GM08714 (cell line): ENCODE results near the gene DCC.

ENCODE experiments used
- H3K4me3 ChIP-seq: fragments of 200-500 bp; sonication (Bioruptor generic); 2 replicates; pipeline ENCODE4 v1.5.1; 2014; ENCODE audit warnings: mild to moderate bottlenecking, low read length, inconsistent platforms
- ZNF274 ChIP-seq: IDR thresholded peaks from 2 replicates; pipeline ENCODE4 v1.6.1; 2012; ENCODE audit warnings: mild to moderate bottlenecking, low read depth, low read length

The DCC gene

GRCh38 chr18:52422985-52423601 lies 83.1 kb downstream of the DCC start:
- TF ChIP-seq ZNF274: no peak
- H3K4me3 ChIP-seq: no peak overlapping the region

- no peak overlapping the region for H3K4me3 ChIP-seq
- TF ChIP-seq ZNF274: no peak
Measured at GRCh38 chr18:52426041-52426440, 86.0 kb downstream of the DCC start.

GRCh38 chr18:52426462-52426861 lies 86.5 kb downstream of the DCC start:
- no peak for TF ChIP-seq ZNF274
- H3K4me3 ChIP-seq: no peak overlapping the region

- H3K4me3 ChIP-seq: no peak overlapping the region
- TF ChIP-seq ZNF274: no peak
Measured at GRCh38 chr18:52427521-52428175, 87.7 kb downstream of the DCC start.

GRCh38 chr18:52431683-52432082 lies 91.7 kb downstream of the DCC start:
- no peak for TF ChIP-seq ZNF274
- H3K4me3 ChIP-seq: no peak overlapping the region

GRCh38 chr18:52433797-52434196 lies 93.8 kb downstream of the DCC start:
- H3K4me3 ChIP-seq: no peak overlapping the region
- no peak for TF ChIP-seq ZNF274

GRCh38 chr18:52435301-52435700 lies 95.3 kb downstream of the DCC start:
- no peak for TF ChIP-seq ZNF274
- no peak overlapping the region for H3K4me3 ChIP-seq

GRCh38 chr18:52437161-52437560 lies 97.2 kb downstream of the DCC start:
- no peak overlapping the region for H3K4me3 ChIP-seq
- TF ChIP-seq ZNF274: no peak

- no peak overlapping the region for H3K4me3 ChIP-seq
- TF ChIP-seq ZNF274: no peak
Measured at GRCh38 chr18:52439457-52439856, 99.5 kb downstream of the DCC start.

GRCh38 chr18:52441794-52442193 lies 101.8 kb downstream of the DCC start:
- TF ChIP-seq ZNF274: no peak
- H3K4me3 ChIP-seq: no peak overlapping the region

GRCh38 chr18:52442686-52443085 lies 102.7 kb downstream of the DCC start:
- no peak for TF ChIP-seq ZNF274
- no peak overlapping the region for H3K4me3 ChIP-seq

- H3K4me3 ChIP-seq: no peak overlapping the region
- no peak for TF ChIP-seq ZNF274
Measured at GRCh38 chr18:52451256-52451655, 111.3 kb downstream of the DCC start.

- TF ChIP-seq ZNF274: no peak
- no peak overlapping the region for H3K4me3 ChIP-seq
Measured at GRCh38 chr18:52451851-52452250, 111.9 kb downstream of the DCC start.

- no peak for TF ChIP-seq ZNF274
- no peak overlapping the region for H3K4me3 ChIP-seq
Measured at GRCh38 chr18:52452427-52452826, 112.4 kb downstream of the DCC start.

GRCh38 chr18:52459890-52460289 lies 119.9 kb downstream of the DCC start:
- no peak overlapping the region for H3K4me3 ChIP-seq
- TF ChIP-seq ZNF274: no peak

- TF ChIP-seq ZNF274: no peak
- no peak overlapping the region for H3K4me3 ChIP-seq
Measured at GRCh38 chr18:52462853-52463252, 122.9 kb downstream of the DCC start.

- TF ChIP-seq ZNF274: no peak
Measured at GRCh38 chr18:52465391-52465790, 125.4 kb downstream of the DCC start.

More at GRCh38 chr18:52465391-52465790, 125.4 kb downstream of the DCC start:
- no peak overlapping the region for H3K4me3 ChIP-seq
